Measurements from ENCODE around the gene KRTAP12-1. TPM values are rescaled to one million over a fixed set of nuclear protein-coding genes. Genes with fewer than 3 reads are reported as not detected.

Gene KRTAP12-1
- total RNA-seq, 2 donors from 2014 or later, result not detected

- peak; percentile 22 for DNase-seq (ENCODE audit: low spot score)
- intact Hi-C loops (cut with DNase I), result no loop called here
These were observed 30.5 kb upstream of the KRTAP12-1 start for GRCh38 chr21:44712203-44713028.

GRCh38 chr21:44711327-44712202 is 29.6 kb upstream of the KRTAP12-1 start, which contains the start of gene TSPEAR:
TSPEAR (minus strand) TSS chr21:44711572; CDS start chr21:44711514, 58 bp downstream.
- peak; percentile 67 for DNase-seq (ENCODE audit: low spot score)
- intact Hi-C loops (cut with DNase I), result no loop called here

- peak; percentile 54 for DNase-seq (ENCODE audit: low spot score)
- intact Hi-C loops (cut with DNase I), result no loop called here
These were observed 28.9 kb upstream of the KRTAP12-1 start for GRCh38 chr21:44710756-44711326.

GRCh38 chr21:44710294-44710665 is 28.3 kb upstream of the KRTAP12-1 start:
- peak; percentile 64 for DNase-seq (ENCODE audit: low spot score)
- intact Hi-C loops (cut with DNase I), result no loop called here

GRCh38 chr21:44709426-44710293 is 27.7 kb upstream of the KRTAP12-1 start:
- intact Hi-C loops (cut with DNase I), result loop anchor here in 1 of 2 donors (1.0 kb wide), 1 partner anchor 27 kb away; the partner anchor contains the start of gene KRTAP12-1
- peak; percentile 78 for DNase-seq (ENCODE audit: low spot score)

GRCh38 chr21:44708866-44709425 is 27.0 kb upstream of the KRTAP12-1 start:
- intact Hi-C loops (cut with DNase I), result loop anchor here in 1 of 2 donors (1.0 kb wide), 1 partner anchor 27 kb away; the partner anchor contains the start of gene KRTAP12-1

GRCh38 chr21:44708213-44708865 is 26.4 kb upstream of the KRTAP12-1 start:
- peak; percentile 47 for DNase-seq (ENCODE audit: low spot score)
- intact Hi-C loops (cut with DNase I), result no loop called here

More at GRCh38 chr21:44708866-44709425, 27.0 kb upstream of the KRTAP12-1 start:
- DNase-seq (ENCODE audit: low spot score), result peak; percentile 51

GRCh38 chr21:44706706-44707581 is 25.0 kb upstream of the KRTAP12-1 start:
- intact Hi-C loops (cut with DNase I), result no loop called here
- peak; percentile 64 for DNase-seq (ENCODE audit: low spot score)

GRCh38 chr21:44706026-44706705 is 24.2 kb upstream of the KRTAP12-1 start:
- intact Hi-C loops (cut with DNase I), result no loop called here
- DNase-seq (ENCODE audit: low spot score), result peak; percentile 76

- peak; percentile 35 for DNase-seq (ENCODE audit: low spot score)
- intact Hi-C loops (cut with DNase I), result no loop called here
These were observed 22.7 kb upstream of the KRTAP12-1 start for GRCh38 chr21:44704636-44705001.

GRCh38 chr21:44703731-44704635 is 22.0 kb upstream of the KRTAP12-1 start:
- intact Hi-C loops (cut with DNase I), result no loop called here
- peak; percentile 40 for DNase-seq (ENCODE audit: low spot score)

GRCh38 chr21:44702973-44703730 is 21.2 kb upstream of the KRTAP12-1 start:
- peak; percentile 60 for DNase-seq (ENCODE audit: low spot score)
- intact Hi-C loops (cut with DNase I), result no loop called here

GRCh38 chr21:44702111-44702972 is 20.4 kb upstream of the KRTAP12-1 start:
- peak; percentile 74 for DNase-seq (ENCODE audit: low spot score)

GRCh38 chr21:44701541-44701940 is 19.6 kb upstream of the KRTAP12-1 start:
- intact Hi-C loops (cut with DNase I), result no loop called here
- peak; percentile 71 for DNase-seq (ENCODE audit: low spot score)

More at GRCh38 chr21:44702111-44702972, 20.4 kb upstream of the KRTAP12-1 start:
- intact Hi-C loops (cut with DNase I), result no loop called here

Data from posterior vena cava (tissue), 2 donors.